Breast epithelium (tissue), 4 donors: ENCODE data around the gene CIRBP. TPM values are rescaled to one million over a fixed set of nuclear protein-coding genes. Genes with fewer than 3 reads are reported as not detected.
A peak's percentile ranks its signal among the peaks of the same experiment; 100 is the strongest.

Source experiments
- DNase-seq, 2 donors: peaks; one replicate each; pipeline ENCODE4 v3.0.0-alpha.2; 2019; ENCODE audit warnings: low spot score in 2 of 2
- H3K27ac ChIP-seq, 2 donors: fragments of 200-600 bp; sonication (generic) in 1 of 2; one replicate each; pipeline ENCODE4 v1.5.1; 2016 to 2019; ENCODE audit warnings: mild to moderate bottlenecking in 1 of 2
- H3K27me3 ChIP-seq, 2 donors: fragments of 200-600 bp; sonication (generic) in 1 of 2; one replicate each; pipeline versions ENCODE4 v1.5.1 to v1.6.0; 2017 to 2019; ENCODE audit warnings: control low read depth in 1 of 2, mild to moderate bottlenecking in 1 of 2
- H3K36me3 ChIP-seq: fragments of 200-600 bp; one replicate; pipeline ENCODE4 v1.5.1; 2019
- H3K4me1 ChIP-seq, 2 donors: fragments of 200-600 bp; sonication (generic); one replicate each; pipeline ENCODE4 v1.5.1; 2016 to 2019; ENCODE audit warnings: control low read depth in 1 of 2
- H3K4me3 ChIP-seq, 3 donors: fragments of 200-600 bp; sonication (generic); 1 replicate in 2 of 3; 2 replicates in 1 of 3; pipeline ENCODE4 v1.5.1; 2016 to 2019; ENCODE audit warnings: mild to moderate bottlenecking in 3 of 3, moderate library complexity in 2 of 3
- H3K9me3 ChIP-seq, 2 donors: fragments of 200-600 bp; sonication (generic) in 1 of 2; one replicate each; pipeline ENCODE4 v1.5.1; 2016 to 2019; ENCODE audit warnings: control low read depth in 1 of 2
- CTCF ChIP-seq, 3 donors: fragments of 450-650 bp; IDR thresholded peaks; one replicate each; pipeline ENCODE4 v1.5.1; 2016 to 2017; ENCODE audit warnings: antibody characterized with exemption in 3 of 3, mild to moderate bottlenecking in 3 of 3, moderate library complexity in 3 of 3
- POLR2A ChIP-seq: fragments of 450-650 bp; IDR thresholded peaks from one replicate; pipeline ENCODE4 v1.6.1; 2016; ENCODE audit warnings: antibody characterized with exemption, mild to moderate bottlenecking, moderate library complexity
- POLR2AphosphoS5 ChIP-seq, 3 donors: sonication (generic); formaldehyde crosslinking; IDR thresholded peaks; one replicate each; pipeline ENCODE4 v1.6.1; 2017; ENCODE audit warnings: antibody characterized with exemption in 3 of 3
- intact Hi-C: fragments of 100-400 bp; cut with DNase I; formaldehyde crosslinking; loops from one replicate; pipeline ENCODE4 v1.15.1; 2023; ENCODE audit warnings: low total_unique reads
- total RNA-seq, 3 donors: library from RNA; depleted of rRNA; stranded (reverse); fragments of >200 nt; gene quantifications; one replicate each; pipeline ENCODE4 v1.1.0, GENCODE V29; 2016

Gene CIRBP
- total RNA-seq, 3 donors from 2014 or later, result 458 to 758 (median 656) TPM

- no peaks in the 10 kb centered on the region for H3K9me3 ChIP-seq
- no peak for DNase-seq
- TF ChIP-seq POLR2AphosphoS5 (IDR thresholded peaks at IDR 0.05) (no peak), POLR2A (no peak)
- no peak overlapping the region for H3K27ac ChIP-seq
- H3K4me1 ChIP-seq, result peaks cover 0 to 3% of the 10 kb centered on the region in 2 donors
- no peaks in the 10 kb centered on the region for H3K36me3 ChIP-seq
- H3K27me3 ChIP-seq, result peaks cover 0 to 65% of the 10 kb centered on the region in 2 donors
- intact Hi-C loops, result no loop called here
- no peak overlapping the region for H3K4me3 ChIP-seq
Observed at GRCh38 chr19:1312767-1313694, 43.9 kb downstream of the CIRBP start.

- Histone ChIP-seq H3K9me3 (no peaks in the 10 kb centered on the region), H3K4me1 (peaks cover 0 to 3% of the 10 kb centered on the region in 2 donors), H3K4me3 (no peak overlapping the region), H3K27me3 (peaks cover 0 to 71% of the 10 kb centered on the region in 2 donors), H3K27ac (no peak overlapping the region), H3K36me3 (no peaks in the 10 kb centered on the region)
- TF ChIP-seq POLR2AphosphoS5 (IDR thresholded peaks at IDR 0.05) (no peak), CTCF (IDR thresholded peaks at IDR 0.05) (no peak), POLR2A (no peak)
- intact Hi-C loops, result no loop called here
- DNase-seq, result no peak
Observed at GRCh38 chr19:1313695-1314613, 44.8 kb downstream of the CIRBP start.

GRCh38 chr19:1315470-1316166 lies 46.5 kb downstream of the CIRBP start:
- Histone ChIP-seq H3K4me1 (peaks cover 0 to 3% of the 10 kb centered on the region in 2 donors), H3K27ac (no peak overlapping the region), H3K9me3 (no peaks in the 10 kb centered on the region), H3K4me3 (peak overlapping the region in 2 of 3 donors; percentile 36 to 64), H3K36me3 (no peaks in the 10 kb centered on the region), H3K27me3 (peaks cover 0 to 59% of the 10 kb centered on the region in 2 donors)
- intact Hi-C loops, result no loop called here
- TF ChIP-seq POLR2AphosphoS5 (IDR thresholded peaks at IDR 0.05) (no peak), CTCF (IDR thresholded peaks at IDR 0.05) (peak in 2 of 3 donors; percentile 54 to 61), POLR2A (no peak)
- peak in 1 of 2 donors; percentile 22 for DNase-seq

- TF ChIP-seq POLR2A (no peak), CTCF (IDR thresholded peaks at IDR 0.05) (no peak), POLR2AphosphoS5 (IDR thresholded peaks at IDR 0.05) (no peak)
- Histone ChIP-seq H3K9me3 (no peaks in the 10 kb centered on the region), H3K4me3 (no peak overlapping the region), H3K27me3 (peaks cover 0 to 50% of the 10 kb centered on the region in 2 donors), H3K36me3 (no peaks in the 10 kb centered on the region), H3K4me1 (peaks cover 0 to 3% of the 10 kb centered on the region in 2 donors), H3K27ac (no peak overlapping the region)
- DNase-seq, result no peak
- intact Hi-C loops, result no loop called here
Observed at GRCh38 chr19:1316466-1316865, 47.3 kb downstream of the CIRBP start.
